T-helper 1 cell treated with Interleukin-12 subunit alpha and Interleukin-12 subunit beta and Interleukin-4 antibody, amounts not matched to agents 30 μg/mL and 1 μg/mL, for 36 hours (primary cell): ENCODE data around the gene TMEM232.
"Not testable (repeated sequence)": the region's sequence is repeated elsewhere in the genome, so short reads cannot be mapped to it uniquely, and the experiment has no call there.

Experiments
- H3K27ac Mint-ChIP-seq: one replicate; pipeline ENCODE4 v1.8.0; 2021; ENCODE audit warnings: mild to moderate bottlenecking, mixed read lengths
- H3K27me3 Mint-ChIP-seq: one replicate; pipeline ENCODE4 v1.8.0; 2021; ENCODE audit warnings: low read depth, mixed read lengths
- H3K36me3 Mint-ChIP-seq: one replicate; pipeline ENCODE4 v1.8.0; 2021; ENCODE audit warnings: low read depth, mixed read lengths
- H3K4me1 Mint-ChIP-seq: one replicate; pipeline ENCODE4 v1.8.0; 2021; ENCODE audit warnings: low read depth, mixed read lengths
- H3K4me3 Mint-ChIP-seq: one replicate; pipeline ENCODE4 v1.8.0; 2021; ENCODE audit warnings: mild to moderate bottlenecking, moderate library complexity, mixed read lengths
- H3K9me3 Mint-ChIP-seq: one replicate; pipeline ENCODE4 v1.8.0; 2021; ENCODE audit warnings: mixed read lengths

Gene TMEM232

GRCh38 chr5:110544603-110545002, 181.9 kb downstream of the TMEM232 start:
- Mint-ChIP-seq H3K4me3 (no peak overlapping the region), H3K27me3 (no peaks in the 10 kb centered on the region), H3K36me3 (no peaks in the 10 kb centered on the region), H3K27ac (no peak overlapping the region), H3K4me1 (no peaks in the 10 kb centered on the region), H3K9me3 (no peaks in the 10 kb centered on the region)

- H3K4me3 Mint-ChIP-seq, result no peak overlapping the region
- H3K9me3 Mint-ChIP-seq, result no peaks in the 10 kb centered on the region
- no peaks in the 10 kb centered on the region for H3K27me3 Mint-ChIP-seq
Measured at GRCh38 chr5:110542949-110543348, 183.5 kb downstream of the TMEM232 start.

GRCh38 chr5:110536120-110537115, 190.1 kb downstream of the TMEM232 start:
- Mint-ChIP-seq H3K27ac (no peak overlapping the region), H3K4me3 (no peak overlapping the region), H3K36me3 (no peaks in the 10 kb centered on the region), H3K4me1 (no peaks in the 10 kb centered on the region), H3K9me3 (no peaks in the 10 kb centered on the region), H3K27me3 (no peaks in the 10 kb centered on the region)

More at GRCh38 chr5:110542949-110543348, 183.5 kb downstream of the TMEM232 start:
- no peak overlapping the region for H3K27ac Mint-ChIP-seq
- no peaks in the 10 kb centered on the region for H3K4me1 Mint-ChIP-seq
- no peaks in the 10 kb centered on the region for H3K36me3 Mint-ChIP-seq

GRCh38 chr5:110535146-110535545, 191.3 kb downstream of the TMEM232 start:
- H3K36me3 Mint-ChIP-seq, H3K9me3 Mint-ChIP-seq, H3K4me3 Mint-ChIP-seq, H3K4me1 Mint-ChIP-seq, H3K27me3 Mint-ChIP-seq, H3K27ac Mint-ChIP-seq: not testable (repeated sequence)

GRCh38 chr5:110525762-110526161, 200.7 kb downstream of the TMEM232 start:
- Mint-ChIP-seq H3K4me3 (no peak overlapping the region), H3K4me1 (no peaks in the 10 kb centered on the region)

GRCh38 chr5:110517396-110517795, 209.1 kb downstream of the TMEM232 start:
- H3K4me3 Mint-ChIP-seq, result no peak overlapping the region
- H3K9me3 Mint-ChIP-seq, result no peaks in the 10 kb centered on the region
- no peak overlapping the region for H3K27ac Mint-ChIP-seq
- H3K27me3 Mint-ChIP-seq, result no peaks in the 10 kb centered on the region
- no peaks in the 10 kb centered on the region for H3K36me3 Mint-ChIP-seq
- H3K4me1 Mint-ChIP-seq, result no peaks in the 10 kb centered on the region

More at GRCh38 chr5:110525762-110526161, 200.7 kb downstream of the TMEM232 start:
- no peaks in the 10 kb centered on the region for H3K27me3 Mint-ChIP-seq
- no peaks in the 10 kb centered on the region for H3K9me3 Mint-ChIP-seq
- no peaks in the 10 kb centered on the region for H3K36me3 Mint-ChIP-seq
- no peak overlapping the region for H3K27ac Mint-ChIP-seq

- no peaks in the 10 kb centered on the region for H3K9me3 Mint-ChIP-seq
- H3K4me1 Mint-ChIP-seq, result no peaks in the 10 kb centered on the region
- no peaks in the 10 kb centered on the region for H3K36me3 Mint-ChIP-seq
Measured at GRCh38 chr5:110514030-110514429, 212.4 kb downstream of the TMEM232 start.

GRCh38 chr5:110512266-110512665, 214.2 kb downstream of the TMEM232 start:
- no peaks in the 10 kb centered on the region for H3K36me3 Mint-ChIP-seq

More at GRCh38 chr5:110514030-110514429, 212.4 kb downstream of the TMEM232 start:
- no peak overlapping the region for H3K27ac Mint-ChIP-seq
- H3K27me3 Mint-ChIP-seq, result no peaks in the 10 kb centered on the region
- no peak overlapping the region for H3K4me3 Mint-ChIP-seq

GRCh38 chr5:110510146-110510545, 216.3 kb downstream of the TMEM232 start:
- H3K27me3 Mint-ChIP-seq, result no peaks in the 10 kb centered on the region
- no peaks in the 10 kb centered on the region for H3K9me3 Mint-ChIP-seq
- H3K4me3 Mint-ChIP-seq, result no peak overlapping the region
- no peaks in the 10 kb centered on the region for H3K4me1 Mint-ChIP-seq
- H3K36me3 Mint-ChIP-seq, result no peaks in the 10 kb centered on the region
- H3K27ac Mint-ChIP-seq, result no peak overlapping the region

More at GRCh38 chr5:110512266-110512665, 214.2 kb downstream of the TMEM232 start:
- no peaks in the 10 kb centered on the region for H3K4me1 Mint-ChIP-seq
- H3K4me3 Mint-ChIP-seq, result no peak overlapping the region
- H3K9me3 Mint-ChIP-seq, result no peaks in the 10 kb centered on the region
- H3K27me3 Mint-ChIP-seq, result no peaks in the 10 kb centered on the region
- no peak overlapping the region for H3K27ac Mint-ChIP-seq

GRCh38 chr5:110507972-110508371, 218.5 kb downstream of the TMEM232 start:
- Mint-ChIP-seq H3K27ac (no peak overlapping the region), H3K9me3 (no peaks in the 10 kb centered on the region), H3K4me3 (no peak overlapping the region), H3K4me1 (no peaks in the 10 kb centered on the region), H3K27me3 (no peaks in the 10 kb centered on the region), H3K36me3 (no peaks in the 10 kb centered on the region)

GRCh38 chr5:110506378-110506777, 220.1 kb downstream of the TMEM232 start:
- Mint-ChIP-seq H3K36me3 (no peaks in the 10 kb centered on the region), H3K27ac (no peak overlapping the region), H3K9me3 (no peaks in the 10 kb centered on the region), H3K4me1 (no peaks in the 10 kb centered on the region), H3K27me3 (no peaks in the 10 kb centered on the region), H3K4me3 (no peak overlapping the region)

- Mint-ChIP-seq H3K27ac (no peak overlapping the region), H3K4me3 (no peak overlapping the region), H3K36me3 (no peaks in the 10 kb centered on the region), H3K4me1 (no peaks in the 10 kb centered on the region), H3K9me3 (no peaks in the 10 kb centered on the region), H3K27me3 (no peaks in the 10 kb centered on the region)
Measured at GRCh38 chr5:110496276-110496675, 230.2 kb downstream of the TMEM232 start.

- no peaks in the 10 kb centered on the region for H3K4me1 Mint-ChIP-seq
- H3K27me3 Mint-ChIP-seq, result no peaks in the 10 kb centered on the region
- H3K9me3 Mint-ChIP-seq, result no peaks in the 10 kb centered on the region
- no peak overlapping the region for H3K27ac Mint-ChIP-seq
- H3K36me3 Mint-ChIP-seq, result no peaks in the 10 kb centered on the region
- H3K4me3 Mint-ChIP-seq, result no peak overlapping the region
Measured at GRCh38 chr5:110492446-110492845, 234.0 kb downstream of the TMEM232 start.

GRCh38 chr5:110478895-110479294, 247.6 kb downstream of the TMEM232 start:
- no peaks in the 10 kb centered on the region for H3K4me1 Mint-ChIP-seq
- no peaks in the 10 kb centered on the region for H3K27me3 Mint-ChIP-seq
- H3K9me3 Mint-ChIP-seq, result no peaks in the 10 kb centered on the region
- H3K4me3 Mint-ChIP-seq, result no peak overlapping the region
- H3K27ac Mint-ChIP-seq, result no peak overlapping the region
- no peaks in the 10 kb centered on the region for H3K36me3 Mint-ChIP-seq

GRCh38 chr5:110477911-110478310, 248.6 kb downstream of the TMEM232 start:
- Mint-ChIP-seq H3K4me1 (no peaks in the 10 kb centered on the region), H3K9me3 (no peaks in the 10 kb centered on the region), H3K27ac (no peak overlapping the region), H3K36me3 (no peaks in the 10 kb centered on the region), H3K27me3 (no peaks in the 10 kb centered on the region), H3K4me3 (no peak overlapping the region)
